Hindlimb muscle (tissue), 1 donor: ENCODE measurements around the gene TSPAN31. TPM values are rescaled to one million over a fixed set of nuclear protein-coding genes. Genes with fewer than 3 reads are reported as not detected.
"Not testable (repeated sequence)": the region's sequence is repeated elsewhere in the genome, so short reads cannot be mapped to it uniquely, and the experiment has no call there.

Experiments
- DNase-seq: peaks from one replicate; pipeline ENCODE4 v3.0.0-alpha.2; 2013
- polyA plus RNA-seq: library from polyadenylated mRNA; unstranded; fragments of 120-200 nt; gene quantifications from one replicate; pipeline ENCODE4 v1.2.1, GENCODE V29; 2013; ENCODE audit not compliant: insufficient read length

Gene TSPAN31
- 45.5 TPM for polyA plus RNA-seq

GRCh38 chr12:57744777-57745484, at the start of gene TSPAN31:
Gene TSPAN31, plus strand, starts transcription at chr12:57745039. Its CDS starts 116 bp downstream, at chr12:57745155.
- DNase-seq = peak; percentile 99

- no peak for DNase-seq
Observed at GRCh38 chr12:57695770-57696432, 48.9 kb upstream of the TSPAN31 start.

GRCh38 chr12:57697076-57697475, 47.8 kb upstream of the TSPAN31 start:
- no peak for DNase-seq

GRCh38 chr12:57698414-57698813, 46.4 kb upstream of the TSPAN31 start:
- no peak for DNase-seq

GRCh38 chr12:57700317-57700716, 44.5 kb upstream of the TSPAN31 start:
- DNase-seq = no peak

GRCh38 chr12:57707250-57707649, 37.6 kb upstream of the TSPAN31 start:
- DNase-seq = no peak

- DNase-seq = no peak
Observed at GRCh38 chr12:57708296-57708695, 36.5 kb upstream of the TSPAN31 start.

- DNase-seq = no peak
Observed at GRCh38 chr12:57712701-57713100, 32.1 kb upstream of the TSPAN31 start.

- DNase-seq = no peak
Observed at GRCh38 chr12:57713209-57713608, 31.6 kb upstream of the TSPAN31 start.

GRCh38 chr12:57715036-57715748, 29.6 kb upstream of the TSPAN31 start:
- DNase-seq = not testable (repeated sequence)

GRCh38 chr12:57715786-57716185, 29.1 kb upstream of the TSPAN31 start:
- no peak for DNase-seq

GRCh38 chr12:57716305-57716704, 28.5 kb upstream of the TSPAN31 start:
- no peak for DNase-seq

GRCh38 chr12:57717131-57717530, 27.7 kb upstream of the TSPAN31 start:
- no peak for DNase-seq

- no peak for DNase-seq
Observed at GRCh38 chr12:57717846-57718640, 26.8 kb upstream of the TSPAN31 start.

- no peak for DNase-seq
Observed at GRCh38 chr12:57718641-57719528, 26.0 kb upstream of the TSPAN31 start.

- no peak for DNase-seq
Observed at GRCh38 chr12:57719777-57720605, 24.8 kb upstream of the TSPAN31 start.

- DNase-seq = no peak
Observed at GRCh38 chr12:57720606-57721595, 23.9 kb upstream of the TSPAN31 start.

- DNase-seq = not testable (repeated sequence)
Observed at GRCh38 chr12:57721846-57722608, 22.8 kb upstream of the TSPAN31 start.
